WTC11 (cell line): ENCODE data around the gene SLC25A11. TPM values are rescaled to one million over a fixed set of nuclear protein-coding genes. Genes with fewer than 3 reads are reported as not detected.
A peak's percentile ranks its signal among the peaks of the same experiment; 100 is the strongest.

ENCODE experiments used
- ARID4B ChIP-seq: sonication (generic); formaldehyde crosslinking; IDR thresholded peaks from 2 replicates; pipeline ENCODE4 v1.8.0; 2023; ENCODE audit warnings: missing genetic modification reagents, mild to moderate bottlenecking, borderline replicate concordance
- FOXJ3 ChIP-seq: sonication (generic); formaldehyde crosslinking; IDR thresholded peaks from 2 replicates; pipeline ENCODE4 v1.9.0; 2021; ENCODE audit warnings: missing genetic modification reagents, mild to moderate bottlenecking, borderline replicate concordance
- FOXP1 ChIP-seq: sonication (generic); formaldehyde crosslinking; IDR thresholded peaks from 2 replicates; pipeline ENCODE4 v1.8.0; 2022; ENCODE audit warnings: missing genetic modification reagents, mild to moderate bottlenecking, moderate library complexity, borderline replicate concordance
- GRHL2 ChIP-seq: fragments of 250-450 bp; sonication (Bioruptor Pico); IDR thresholded peaks from 2 replicates; pipeline ENCODE4 v1.8.0; 2022; ENCODE audit warnings: mild to moderate bottlenecking, moderate library complexity; ENCODE audit not compliant: insufficient replicate concordance, severe bottlenecking
- JAZF1 ChIP-seq: fragments of 250-450 bp; sonication (Bioruptor Pico); IDR thresholded peaks from 2 replicates; pipeline ENCODE4 v1.9.0; 2021; ENCODE audit warnings: moderate library complexity, mild to moderate bottlenecking, inconsistent platforms
- JUN ChIP-seq: sonication (generic); formaldehyde crosslinking; IDR thresholded peaks from 2 replicates; pipeline ENCODE4 v1.8.0; 2023; ENCODE audit warnings: mild to moderate bottlenecking, missing genetic modification reagents
- KAT7 ChIP-seq: sonication (generic); formaldehyde crosslinking; IDR thresholded peaks from 2 replicates; pipeline ENCODE4 v1.8.1; 2023; ENCODE audit warnings: missing genetic modification reagents, mild to moderate bottlenecking, borderline replicate concordance
- MAX ChIP-seq: sonication (generic); formaldehyde crosslinking; IDR thresholded peaks from 2 replicates; pipeline ENCODE4 v1.8.0; 2022; ENCODE audit warnings: mild to moderate bottlenecking, missing genetic modification reagents
- OVOL2 ChIP-seq: fragments of 250-450 bp; sonication (Bioruptor Pico); IDR thresholded peaks from 2 replicates; pipeline ENCODE4 v1.9.0; 2021; ENCODE audit warnings: mild to moderate bottlenecking, borderline replicate concordance
- SMAD3 ChIP-seq: sonication (generic); formaldehyde crosslinking; IDR thresholded peaks from 2 replicates; pipeline ENCODE4 v1.8.0; 2022; ENCODE audit warnings: missing genetic modification reagents, mild to moderate bottlenecking, borderline replicate concordance
- SMAD4 ChIP-seq: sonication (generic); formaldehyde crosslinking; IDR thresholded peaks from 2 replicates; pipeline ENCODE4 v1.8.0; 2022; ENCODE audit warnings: mild to moderate bottlenecking, missing genetic modification reagents
- STAT6 ChIP-seq: sonication (generic); formaldehyde crosslinking; conservative IDR thresholded peaks from 2 replicates; pipeline ENCODE4 v1.8.1; 2023; ENCODE audit warnings: mild to moderate bottlenecking, low read depth, missing genetic modification reagents, moderate library complexity
- USF1 ChIP-seq: sonication (generic); formaldehyde crosslinking; IDR thresholded peaks from 2 replicates; pipeline ENCODE4 v1.8.0; 2022; ENCODE audit warnings: mild to moderate bottlenecking, missing genetic modification reagents
- ZNF232 ChIP-seq: sonication (generic); formaldehyde crosslinking; IDR thresholded peaks from 2 replicates; pipeline ENCODE4 v1.8.0; 2022; ENCODE audit warnings: mild to moderate bottlenecking, missing genetic modification reagents
- ZNF671 ChIP-seq: fragments of 250-450 bp; sonication (Bioruptor Pico); IDR thresholded peaks from 2 replicates; pipeline ENCODE4 v1.8.0; 2021; ENCODE audit warnings: mild to moderate bottlenecking
- total RNA-seq: library from RNA; stranded (reverse); gene quantifications from 3 replicates; pipeline ENCODE4 v1.2.3, GENCODE V29; 2021
- TF ChIP-seq, protein P1 (sequence below): fragments of 250-450 bp; sonication (Bioruptor Pico); IDR thresholded peaks from 2 replicates; pipeline ENCODE4 v1.9.0; 2021; ENCODE audit warnings: mild to moderate bottlenecking
- TF ChIP-seq, protein P2 (sequence below): sonication (generic); formaldehyde crosslinking; IDR thresholded peaks from 2 replicates; pipeline ENCODE4 v1.8.1; 2023; ENCODE audit warnings: mild to moderate bottlenecking, missing genetic modification reagents
- TF ChIP-seq, protein P3 (sequence below): fragments of 250-450 bp; sonication (Bioruptor Pico); IDR thresholded peaks from 2 replicates; pipeline ENCODE4 v2.1.2; 2022; ENCODE audit warnings: mild to moderate bottlenecking, moderate library complexity
- TF ChIP-seq, protein P4 (sequence below): sonication (generic); formaldehyde crosslinking; IDR thresholded peaks from 2 replicates; pipeline ENCODE4 v1.8.0; 2022; ENCODE audit warnings: missing genetic modification reagents

Gene SLC25A11
- total RNA-seq, 1 experiment from 2014 or later = 73.7 TPM

DNA sequence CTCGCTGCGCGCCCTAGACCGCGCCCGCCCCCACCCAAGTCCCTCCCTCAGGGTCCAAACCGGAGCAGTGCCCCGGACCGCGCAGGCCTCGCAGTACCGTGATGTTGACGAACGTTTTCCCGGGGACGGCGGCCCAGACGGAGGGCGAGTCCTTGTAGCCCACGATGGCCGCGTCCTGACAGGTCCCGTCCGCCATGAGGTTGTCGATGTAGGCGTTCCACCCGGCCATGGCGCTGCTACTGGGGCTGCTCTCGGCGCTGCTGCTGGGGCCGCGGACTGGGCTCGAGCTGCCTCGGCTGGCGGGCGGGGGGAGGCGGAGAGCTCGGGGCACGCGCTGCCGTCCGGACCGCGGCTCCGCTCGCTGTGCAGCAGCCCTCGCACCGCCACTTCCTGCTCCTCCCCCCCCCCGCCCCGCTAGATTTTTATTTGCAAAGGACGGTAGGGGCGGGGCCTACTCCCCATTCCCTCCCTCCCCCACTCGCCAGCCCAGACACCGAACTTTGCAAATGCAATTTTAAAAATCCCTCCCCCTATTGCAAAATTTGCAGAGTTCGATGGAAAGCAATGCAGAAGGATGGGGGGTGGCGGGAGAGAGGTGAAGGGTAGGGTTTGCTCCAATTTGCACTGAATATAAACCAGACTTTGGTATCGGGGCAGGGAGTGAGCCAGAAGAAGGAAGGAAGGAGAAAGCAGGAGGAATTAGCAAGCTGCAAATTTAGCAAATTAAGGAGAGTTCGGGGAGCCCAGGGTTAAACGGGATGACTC is 8.5 kb upstream of the SLC25A11 start, which contains the start of gene PFN1 (continued):
- no peak for TF ChIP-seq JAZF1 (CRISPR knock-in tag)
- TF ChIP-seq FOXP1 (CRISPR knock-in tag) = peak; percentile 41
- 0 out of 2 replicates have a peak, but pooled peaks have one; percentile 44 for TF ChIP-seq SMAD3
- TF ChIP-seq, protein P1, sequence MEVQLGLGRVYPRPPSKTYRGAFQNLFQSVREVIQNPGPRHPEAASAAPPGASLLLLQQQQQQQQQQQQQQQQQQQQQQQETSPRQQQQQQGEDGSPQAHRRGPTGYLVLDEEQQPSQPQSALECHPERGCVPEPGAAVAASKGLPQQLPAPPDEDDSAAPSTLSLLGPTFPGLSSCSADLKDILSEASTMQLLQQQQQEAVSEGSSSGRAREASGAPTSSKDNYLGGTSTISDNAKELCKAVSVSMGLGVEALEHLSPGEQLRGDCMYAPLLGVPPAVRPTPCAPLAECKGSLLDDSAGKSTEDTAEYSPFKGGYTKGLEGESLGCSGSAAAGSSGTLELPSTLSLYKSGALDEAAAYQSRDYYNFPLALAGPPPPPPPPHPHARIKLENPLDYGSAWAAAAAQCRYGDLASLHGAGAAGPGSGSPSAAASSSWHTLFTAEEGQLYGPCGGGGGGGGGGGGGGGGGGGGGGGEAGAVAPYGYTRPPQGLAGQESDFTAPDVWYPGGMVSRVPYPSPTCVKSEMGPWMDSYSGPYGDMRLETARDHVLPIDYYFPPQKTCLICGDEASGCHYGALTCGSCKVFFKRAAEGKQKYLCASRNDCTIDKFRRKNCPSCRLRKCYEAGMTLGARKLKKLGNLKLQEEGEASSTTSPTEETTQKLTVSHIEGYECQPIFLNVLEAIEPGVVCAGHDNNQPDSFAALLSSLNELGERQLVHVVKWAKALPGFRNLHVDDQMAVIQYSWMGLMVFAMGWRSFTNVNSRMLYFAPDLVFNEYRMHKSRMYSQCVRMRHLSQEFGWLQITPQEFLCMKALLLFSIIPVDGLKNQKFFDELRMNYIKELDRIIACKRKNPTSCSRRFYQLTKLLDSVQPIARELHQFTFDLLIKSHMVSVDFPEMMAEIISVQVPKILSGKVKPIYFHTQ (CRISPR knock-in tag) = no peak
- TF ChIP-seq ZNF671 (CRISPR knock-in tag) = no peak
- TF ChIP-seq MAX (CRISPR knock-in tag) = no peak; the same call in 1 of the 2 replicates
- TF ChIP-seq, protein P2, sequence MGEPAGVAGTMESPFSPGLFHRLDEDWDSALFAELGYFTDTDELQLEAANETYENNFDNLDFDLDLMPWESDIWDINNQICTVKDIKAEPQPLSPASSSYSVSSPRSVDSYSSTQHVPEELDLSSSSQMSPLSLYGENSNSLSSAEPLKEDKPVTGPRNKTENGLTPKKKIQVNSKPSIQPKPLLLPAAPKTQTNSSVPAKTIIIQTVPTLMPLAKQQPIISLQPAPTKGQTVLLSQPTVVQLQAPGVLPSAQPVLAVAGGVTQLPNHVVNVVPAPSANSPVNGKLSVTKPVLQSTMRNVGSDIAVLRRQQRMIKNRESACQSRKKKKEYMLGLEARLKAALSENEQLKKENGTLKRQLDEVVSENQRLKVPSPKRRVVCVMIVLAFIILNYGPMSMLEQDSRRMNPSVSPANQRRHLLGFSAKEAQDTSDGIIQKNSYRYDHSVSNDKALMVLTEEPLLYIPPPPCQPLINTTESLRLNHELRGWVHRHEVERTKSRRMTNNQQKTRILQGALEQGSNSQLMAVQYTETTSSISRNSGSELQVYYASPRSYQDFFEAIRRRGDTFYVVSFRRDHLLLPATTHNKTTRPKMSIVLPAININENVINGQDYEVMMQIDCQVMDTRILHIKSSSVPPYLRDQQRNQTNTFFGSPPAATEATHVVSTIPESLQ (CRISPR knock-in tag) = no peak
- TF ChIP-seq SMAD4 (CRISPR knock-in tag) = no peak
- TF ChIP-seq KAT7 = peak; percentile 94
- TF ChIP-seq, protein P3, sequence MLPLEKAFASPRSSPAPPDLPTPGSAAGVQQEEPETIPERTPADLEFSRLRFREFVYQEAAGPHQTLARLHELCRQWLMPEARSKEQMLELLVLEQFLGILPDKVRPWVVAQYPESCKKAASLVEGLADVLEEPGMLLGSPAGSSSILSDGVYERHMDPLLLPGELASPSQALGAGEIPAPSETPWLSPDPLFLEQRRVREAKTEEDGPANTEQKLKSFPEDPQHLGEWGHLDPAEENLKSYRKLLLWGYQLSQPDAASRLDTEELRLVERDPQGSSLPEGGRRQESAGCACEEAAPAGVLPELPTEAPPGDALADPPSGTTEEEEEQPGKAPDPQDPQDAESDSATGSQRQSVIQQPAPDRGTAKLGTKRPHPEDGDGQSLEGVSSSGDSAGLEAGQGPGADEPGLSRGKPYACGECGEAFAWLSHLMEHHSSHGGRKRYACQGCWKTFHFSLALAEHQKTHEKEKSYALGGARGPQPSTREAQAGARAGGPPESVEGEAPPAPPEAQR (CRISPR knock-in tag) = no peak
- TF ChIP-seq STAT6 (CRISPR knock-in tag) = no peak; the same call in 1 of the 2 replicates
- TF ChIP-seq ARID4B (CRISPR knock-in tag) = no peak
- no peak for TF ChIP-seq FOXJ3 (CRISPR knock-in tag)
- TF ChIP-seq GRHL2 (CRISPR knock-in tag) = no peak
- no peak for TF ChIP-seq OVOL2 (CRISPR knock-in tag)
- no peak for TF ChIP-seq USF1 (CRISPR knock-in tag)
- TF ChIP-seq ZNF232 (CRISPR knock-in tag) = 0 out of 2 replicates have a peak, but pooled peaks have one; percentile 66
- TF ChIP-seq, protein P4, sequence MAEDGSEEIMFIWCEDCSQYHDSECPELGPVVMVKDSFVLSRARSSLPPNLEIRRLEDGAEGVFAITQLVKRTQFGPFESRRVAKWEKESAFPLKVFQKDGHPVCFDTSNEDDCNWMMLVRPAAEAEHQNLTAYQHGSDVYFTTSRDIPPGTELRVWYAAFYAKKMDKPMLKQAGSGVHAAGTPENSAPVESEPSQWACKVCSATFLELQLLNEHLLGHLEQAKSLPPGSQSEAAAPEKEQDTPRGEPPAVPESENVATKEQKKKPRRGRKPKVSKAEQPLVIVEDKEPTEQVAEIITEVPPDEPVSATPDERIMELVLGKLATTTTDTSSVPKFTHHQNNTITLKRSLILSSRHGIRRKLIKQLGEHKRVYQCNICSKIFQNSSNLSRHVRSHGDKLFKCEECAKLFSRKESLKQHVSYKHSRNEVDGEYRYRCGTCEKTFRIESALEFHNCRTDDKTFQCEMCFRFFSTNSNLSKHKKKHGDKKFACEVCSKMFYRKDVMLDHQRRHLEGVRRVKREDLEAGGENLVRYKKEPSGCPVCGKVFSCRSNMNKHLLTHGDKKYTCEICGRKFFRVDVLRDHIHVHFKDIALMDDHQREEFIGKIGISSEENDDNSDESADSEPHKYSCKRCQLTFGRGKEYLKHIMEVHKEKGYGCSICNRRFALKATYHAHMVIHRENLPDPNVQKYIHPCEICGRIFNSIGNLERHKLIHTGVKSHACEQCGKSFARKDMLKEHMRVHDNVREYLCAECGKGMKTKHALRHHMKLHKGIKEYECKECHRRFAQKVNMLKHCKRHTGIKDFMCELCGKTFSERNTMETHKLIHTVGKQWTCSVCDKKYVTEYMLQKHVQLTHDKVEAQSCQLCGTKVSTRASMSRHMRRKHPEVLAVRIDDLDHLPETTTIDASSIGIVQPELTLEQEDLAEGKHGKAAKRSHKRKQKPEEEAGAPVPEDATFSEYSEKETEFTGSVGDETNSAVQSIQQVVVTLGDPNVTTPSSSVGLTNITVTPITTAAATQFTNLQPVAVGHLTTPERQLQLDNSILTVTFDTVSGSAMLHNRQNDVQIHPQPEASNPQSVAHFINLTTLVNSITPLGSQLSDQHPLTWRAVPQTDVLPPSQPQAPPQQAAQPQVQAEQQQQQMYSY = no peak
- TF ChIP-seq JUN = peak; percentile 42
